Stimulated activated CD8-positive, alpha-beta memory T cell treated with anti-CD3 and anti-CD28 coated beads, Interleukin-15, amount 100 ng/mL, for 24 hours (primary cell): ENCODE data around the gene PRKG1.
"Not testable (repeated sequence)": the region's sequence is repeated elsewhere in the genome, so short reads cannot be mapped to it uniquely, and the experiment has no call there.

Experiments
- DNase-seq: peaks from one replicate; pipeline ENCODE4 v3.0.0-alpha.2; 2020; ENCODE audit warnings: low read depth

PRKG1 gene

GRCh38 chr10:51227897-51228713 lies 153.8 kb downstream of the PRKG1 start:
- DNase-seq = no peak

- no peak for DNase-seq
Observed at GRCh38 chr10:51228714-51229100, 154.4 kb downstream of the PRKG1 start.

- no peak for DNase-seq
Observed at GRCh38 chr10:51230887-51231585, 156.7 kb downstream of the PRKG1 start.

- DNase-seq = no peak
Observed at GRCh38 chr10:51231754-51232153, 157.5 kb downstream of the PRKG1 start.

- DNase-seq = no peak
Observed at GRCh38 chr10:51233337-51234100, 159.2 kb downstream of the PRKG1 start.

- no peak for DNase-seq
Observed at GRCh38 chr10:51235865-51236264, 161.6 kb downstream of the PRKG1 start.

- DNase-seq = no peak
Observed at GRCh38 chr10:51239006-51239405, 164.7 kb downstream of the PRKG1 start.

- DNase-seq = no peak
Observed at GRCh38 chr10:51241461-51241860, 167.2 kb downstream of the PRKG1 start.

GRCh38 chr10:51242393-51242792 lies 168.1 kb downstream of the PRKG1 start:
- DNase-seq = no peak

GRCh38 chr10:51244309-51244708 lies 170.0 kb downstream of the PRKG1 start:
- no peak for DNase-seq

- no peak for DNase-seq
Observed at GRCh38 chr10:51244748-51245490, 170.6 kb downstream of the PRKG1 start.

GRCh38 chr10:51246156-51246555 lies 171.9 kb downstream of the PRKG1 start:
- DNase-seq = no peak

GRCh38 chr10:51250278-51250920 lies 176.1 kb downstream of the PRKG1 start:
- no peak for DNase-seq

GRCh38 chr10:51251110-51251509 lies 176.8 kb downstream of the PRKG1 start:
- DNase-seq = no peak

- no peak for DNase-seq
Observed at GRCh38 chr10:51255381-51255780, 181.1 kb downstream of the PRKG1 start.

GRCh38 chr10:51257511-51258248 lies 183.4 kb downstream of the PRKG1 start:
- DNase-seq = no peak

GRCh38 chr10:51260376-51260775 lies 186.1 kb downstream of the PRKG1 start:
- DNase-seq = no peak

- no peak for DNase-seq
Observed at GRCh38 chr10:51266496-51266895, 192.2 kb downstream of the PRKG1 start.

- not testable (repeated sequence) for DNase-seq
Observed at GRCh38 chr10:51267980-51268570, 193.8 kb downstream of the PRKG1 start.

GRCh38 chr10:51269821-51270220 lies 195.5 kb downstream of the PRKG1 start:
- DNase-seq = no peak
